CD8-positive, alpha-beta memory T cell (primary cell): ENCODE results near the gene SPRYD7. TPM values are rescaled to one million over a fixed set of nuclear protein-coding genes. Genes with fewer than 3 reads are reported as not detected.

Experiments used
- CTCF ChIA-PET: fragments of 350-600 bp; sonication (Branson Sonifier 250); formaldehyde crosslinking; loops from one replicate; lab custom pipeline; 2021; ENCODE audit warnings: antibody characterized with exemption; lab: Charles Lee
- POLR2A ChIA-PET: fragments of 350-600 bp; sonication (Branson Sonifier 250); formaldehyde crosslinking; loops from one replicate; lab custom pipeline; 2021; ENCODE audit warnings: antibody characterized with exemption; lab: Charles Lee
- DNase-seq, 5 donors: peaks; one replicate each; pipeline versions ENCODE4 v3.0.0 to v3.0.0-alpha.2; 2020 to 2022; ENCODE audit warnings: mixed read lengths in 1 of 5
- H3K27ac ChIP-seq: one replicate; pipeline ENCODE4 v1.7.0; 2013; ENCODE audit warnings: low read depth, mild to moderate bottlenecking, low read length, moderate library complexity
- H3K27me3 ChIP-seq: 2 replicates; pipeline ENCODE4 v1.7.0; 2013; ENCODE audit warnings: low read length, mild to moderate bottlenecking; ENCODE audit not compliant: insufficient read depth, poor library complexity, severe bottlenecking
- H3K36me3 ChIP-seq: 2 replicates; pipeline ENCODE4 v1.7.0; 2013; ENCODE audit warnings: mild to moderate bottlenecking, low read length, moderate library complexity; ENCODE audit not compliant: insufficient read depth
- H3K4me1 ChIP-seq: 2 replicates; pipeline ENCODE4 v1.7.0; 2013; ENCODE audit warnings: mild to moderate bottlenecking, low read length, moderate library complexity; ENCODE audit not compliant: insufficient read depth
- H3K4me3 ChIP-seq: 2 replicates; pipeline ENCODE4 v1.7.0; 2013; ENCODE audit warnings: mild to moderate bottlenecking, low read length
- H3K9me3 ChIP-seq: 2 replicates; pipeline ENCODE4 v1.7.0; 2013; ENCODE audit warnings: mild to moderate bottlenecking, low read length
- H3K27ac Mint-ChIP-seq, 8 donors: one replicate each; pipeline ENCODE4 v1.8.0; 2020 to 2021; ENCODE audit warnings: mixed read lengths in 8 of 8, mild to moderate bottlenecking in 6 of 8, inconsistent platforms in 3 of 8, moderate library complexity in 3 of 8
- H3K27me3 Mint-ChIP-seq, 2 donors: one replicate each; pipeline ENCODE4 v1.8.0; 2020 to 2021; ENCODE audit warnings: mixed read lengths in 2 of 2, mild to moderate bottlenecking in 1 of 2, moderate library complexity in 1 of 2
- H3K36me3 Mint-ChIP-seq, 3 donors: one replicate each; pipeline ENCODE4 v1.8.0; 2020 to 2021; ENCODE audit warnings: mixed read lengths in 3 of 3, inconsistent platforms in 1 of 3, mild to moderate bottlenecking in 1 of 3
- H3K4me1 Mint-ChIP-seq, 3 donors: one replicate each; pipeline ENCODE4 v1.8.0; 2020 to 2021; ENCODE audit warnings: mixed read lengths in 3 of 3, inconsistent platforms in 1 of 3, mild to moderate bottlenecking in 1 of 3
- H3K4me3 Mint-ChIP-seq, 7 donors: one replicate each; pipeline ENCODE4 v1.8.0; 2020 to 2021; ENCODE audit warnings: mixed read lengths in 7 of 7, mild to moderate bottlenecking in 6 of 7, moderate library complexity in 4 of 7, inconsistent platforms in 2 of 7
- H3K9me3 Mint-ChIP-seq, 5 donors: one replicate each; pipeline ENCODE4 v1.8.0; 2020 to 2022; ENCODE audit warnings: mixed read lengths in 5 of 5, mild to moderate bottlenecking in 3 of 5, moderate library complexity in 2 of 5, inconsistent platforms in 1 of 5
- polyA plus RNA-seq: library from polyadenylated mRNA; unstranded; fragments of 300-500 nt; fragmentation: Illumina TruSeq; gene quantifications from one replicate; pipeline ENCODE4 v1.2.3, GENCODE V29; 2021
- total RNA-seq, 2 experiments: library from RNA; stranded (reverse); gene quantifications; one replicate each; pipeline ENCODE4 v1.2.3, GENCODE V29; 2021

SPRYD7 gene
- total and polyA plus RNA-seq, 3 experiments from 2014 or later: 3.4 to 10.1 (median 8.8) TPM

GRCh38 chr13:49938921-49939320 lies 2.8 kb upstream of the SPRYD7 start:
- H3K9me3 Mint-ChIP-seq: peaks cover 0 to 1% (median 0%) of the 10 kb centered on the region in 5 donors
- no peaks in the 10 kb centered on the region for H3K36me3 ChIP-seq
- H3K27me3 Mint-ChIP-seq: peaks cover 0 to 4% of the 10 kb centered on the region in 2 donors
- CTCF ChIA-PET: no interaction called here
- no peak overlapping the region for H3K27ac ChIP-seq
- H3K9me3 ChIP-seq: no peaks in the 10 kb centered on the region
- H3K4me1 ChIP-seq: peaks cover 14% of the 10 kb centered on the region
- peaks cover 0 to 11% (median 0%) of the 10 kb centered on the region in 3 donors for H3K36me3 Mint-ChIP-seq
- H3K27ac Mint-ChIP-seq: no peak overlapping the region
- no peaks in the 10 kb centered on the region for H3K27me3 ChIP-seq
- DNase-seq: no peak
- POLR2A ChIA-PET: no interaction called here
- peak overlapping the region in 1 of 7 donors; percentile 86 for H3K4me3 Mint-ChIP-seq
- no peak overlapping the region for H3K4me3 ChIP-seq
- H3K4me1 Mint-ChIP-seq: peaks cover 13 to 26% (median 13%) of the 10 kb centered on the region in 3 donors

GRCh38 chr13:49938314-49938713 lies 2.2 kb upstream of the SPRYD7 start:
- H3K4me3 Mint-ChIP-seq: peak overlapping the region in 3 of 7 donors; percentile 9 to 86 (median 47)
- ChIA-PET POLR2A (no interaction called here), CTCF (no interaction called here)
- H3K9me3 ChIP-seq: no peaks in the 10 kb centered on the region
- no peak overlapping the region for H3K27ac Mint-ChIP-seq
- H3K4me3 ChIP-seq: no peak overlapping the region
- H3K9me3 Mint-ChIP-seq: peaks cover 0 to 1% (median 0%) of the 10 kb centered on the region in 5 donors
- H3K27ac ChIP-seq: no peak overlapping the region
- H3K36me3 ChIP-seq: no peaks in the 10 kb centered on the region
- H3K36me3 Mint-ChIP-seq: peaks cover 0 to 11% (median 0%) of the 10 kb centered on the region in 3 donors
- no peak for DNase-seq
- no peaks in the 10 kb centered on the region for H3K27me3 ChIP-seq
- H3K4me1 Mint-ChIP-seq: peaks cover 13 to 31% (median 13%) of the 10 kb centered on the region in 3 donors
- H3K4me1 ChIP-seq: peaks cover 14% of the 10 kb centered on the region
- peaks cover 0 to 4% of the 10 kb centered on the region in 2 donors for H3K27me3 Mint-ChIP-seq

GRCh38 chr13:49936968-49937273 lies 781 bp upstream of the SPRYD7 start:
- CTCF ChIA-PET: interaction anchor here (0.9 to 1.4 kb wide), 11 partner anchors 9 to 1115 kb away, joined by 3 to 9 read pairs (median 4); partner anchors contain the start of genes KPNA3 and TRIM13
- H3K9me3 Mint-ChIP-seq: peaks cover 0 to 1% (median 0%) of the 10 kb centered on the region in 5 donors
- no peaks in the 10 kb centered on the region for H3K36me3 ChIP-seq
- POLR2A ChIA-PET: interaction anchor here (1.1 to 1.5 kb wide), 5 partner anchors 60 to 1516 kb away, joined by 4 to 8 read pairs (median 6); partner anchors contain the start of genes INTS6, KPNA3 and TRIM13
- peak overlapping the region in 5 of 8 donors; percentile 35 to 89 (median 81) for H3K27ac Mint-ChIP-seq
- DNase-seq: no peak
- H3K4me3 ChIP-seq: peak overlapping the region; percentile 88
- H3K27me3 ChIP-seq: no peaks in the 10 kb centered on the region
- H3K4me1 ChIP-seq: peaks cover 14% of the 10 kb centered on the region
- H3K9me3 ChIP-seq: no peaks in the 10 kb centered on the region
- H3K27ac ChIP-seq: peak overlapping the region; percentile 39
- H3K4me3 Mint-ChIP-seq: peak overlapping the region; percentile 91 to 98 (median 93)
- H3K4me1 Mint-ChIP-seq: peaks cover 17 to 41% (median 17%) of the 10 kb centered on the region in 3 donors
- peaks cover 0 to 2% of the 10 kb centered on the region in 2 donors for H3K27me3 Mint-ChIP-seq
- peaks cover 0 to 11% (median 2%) of the 10 kb centered on the region in 3 donors for H3K36me3 Mint-ChIP-seq

DNA sequence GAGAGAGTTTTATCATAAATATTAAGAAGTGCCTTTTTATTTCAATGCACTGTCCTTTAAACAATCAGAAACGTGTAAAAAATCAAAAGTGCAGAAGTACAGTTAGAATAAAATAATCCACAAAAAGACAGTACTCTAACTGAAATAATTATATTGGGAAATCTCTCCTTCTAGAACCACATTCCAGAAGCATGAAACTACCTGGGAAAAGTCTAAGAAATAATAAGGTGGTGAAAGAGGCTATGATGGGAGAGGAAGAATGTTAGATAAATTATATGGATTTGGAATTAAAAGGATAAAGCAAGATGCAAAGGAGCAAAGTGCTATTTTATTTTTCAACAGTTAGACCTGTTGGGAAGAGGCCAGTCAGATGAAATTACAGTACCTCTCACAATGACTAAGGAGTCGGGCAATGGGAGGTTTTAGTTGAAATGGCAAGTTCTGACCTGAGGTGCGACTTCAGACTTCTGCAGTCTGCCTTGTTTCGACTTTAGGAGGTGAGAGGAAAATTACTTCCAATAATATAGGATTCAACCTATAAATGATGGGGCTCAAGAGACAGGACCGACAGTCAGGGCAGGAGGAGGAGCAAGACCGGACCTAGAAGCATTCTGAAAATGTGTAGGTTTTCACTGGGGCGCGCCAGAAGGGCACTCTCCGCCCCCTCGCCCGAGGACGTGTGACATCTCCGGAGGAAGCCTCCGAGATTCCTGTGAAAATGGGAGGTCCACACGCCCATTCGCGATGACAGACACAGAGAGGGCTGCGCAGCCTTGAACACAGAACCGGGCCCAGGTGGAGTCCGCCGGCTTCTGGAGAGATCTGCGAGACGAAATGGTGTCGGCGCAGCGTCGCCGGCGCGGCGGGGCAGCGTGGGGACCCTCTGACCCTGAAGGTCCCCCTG lies 717 bp downstream of the SPRYD7 start:
- H3K27me3 Mint-ChIP-seq: no peaks in the 10 kb centered on the region
- peak overlapping the region; percentile 51 for H3K27ac ChIP-seq
- H3K9me3 Mint-ChIP-seq: peaks cover 0 to 1% (median 0%) of the 10 kb centered on the region in 5 donors

GRCh38 chr13:49933511-49933910 lies 2.6 kb downstream of the SPRYD7 start:
- Mint-ChIP-seq H3K4me3 (peak overlapping the region in 1 of 7 donors; percentile 53), H3K27me3 (no peaks in the 10 kb centered on the region), H3K36me3 (peaks cover 0 to 20% (median 2%) of the 10 kb centered on the region in 3 donors), H3K9me3 (peaks cover 0 to 1% (median 0%) of the 10 kb centered on the region in 5 donors), H3K4me1 (peaks cover 17 to 41% (median 17%) of the 10 kb centered on the region in 3 donors), H3K27ac (no peak overlapping the region)
- Histone ChIP-seq H3K9me3 (no peaks in the 10 kb centered on the region), H3K27me3 (no peaks in the 10 kb centered on the region), H3K36me3 (no peaks in the 10 kb centered on the region), H3K4me3 (no peak overlapping the region), H3K27ac (no peak overlapping the region), H3K4me1 (peaks cover 14% of the 10 kb centered on the region)
- ChIA-PET CTCF (no interaction called here), POLR2A (interaction anchor here (0.7 kb wide), 2 partner anchors 91 to 216 kb away, joined by 3 read pairs; no protein-coding TSS in a partner anchor)
- no peak for DNase-seq

More for the DNA sequence above, 717 bp downstream of the SPRYD7 start:
- H3K4me1 Mint-ChIP-seq: peaks cover 17 to 41% (median 17%) of the 10 kb centered on the region in 3 donors
- Histone ChIP-seq H3K36me3 (no peaks in the 10 kb centered on the region), H3K27me3 (no peaks in the 10 kb centered on the region), H3K9me3 (no peaks in the 10 kb centered on the region), H3K4me3 (peak overlapping the region; percentile 88), H3K4me1 (peaks cover 14% of the 10 kb centered on the region)
- peak; percentile 17 to 58 (median 22) for DNase-seq
- CTCF ChIA-PET: interaction anchor here (1.0 to 1.4 kb wide), 10 partner anchors 8 to 976 kb away, joined by 3 to 9 read pairs (median 6); partner anchors contain the start of genes KPNA3 and TRIM13
- peak overlapping the region; percentile 55 to 94 (median 84) for H3K27ac Mint-ChIP-seq
- peaks cover 0 to 15% (median 2%) of the 10 kb centered on the region in 3 donors for H3K36me3 Mint-ChIP-seq
- POLR2A ChIA-PET: interaction anchor here (0.5 to 1.5 kb wide), 6 partner anchors 39 to 1518 kb away, joined by 3 to 8 read pairs (median 5); partner anchors contain the start of genes INTS6, KPNA3 and TRIM13
- H3K4me3 Mint-ChIP-seq: peak overlapping the region; percentile 91 to 98 (median 93)

DNA sequence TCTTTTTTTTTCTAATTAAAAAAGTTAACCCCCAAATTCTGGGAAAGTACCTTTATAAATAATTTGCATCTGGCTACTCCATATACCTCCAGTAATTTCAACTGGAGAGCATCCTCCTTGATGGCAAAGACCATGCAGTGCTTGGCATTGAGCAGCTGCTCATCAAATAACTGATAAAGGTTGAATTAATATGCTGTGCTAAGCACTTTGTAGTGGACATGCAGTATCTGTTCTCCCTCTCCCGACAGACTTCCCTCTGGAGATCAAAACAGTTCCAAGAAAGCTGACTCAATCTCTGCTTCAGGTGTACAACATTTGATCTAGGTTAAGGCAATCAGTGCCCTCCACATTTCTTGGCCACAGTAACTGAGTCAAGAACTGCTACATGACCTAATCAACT lies 3.3 kb downstream of the SPRYD7 start:
- ChIA-PET POLR2A (no interaction called here), CTCF (no interaction called here)
- H3K9me3 Mint-ChIP-seq: peaks cover 0 to 1% (median 0%) of the 10 kb centered on the region in 5 donors

DNA sequence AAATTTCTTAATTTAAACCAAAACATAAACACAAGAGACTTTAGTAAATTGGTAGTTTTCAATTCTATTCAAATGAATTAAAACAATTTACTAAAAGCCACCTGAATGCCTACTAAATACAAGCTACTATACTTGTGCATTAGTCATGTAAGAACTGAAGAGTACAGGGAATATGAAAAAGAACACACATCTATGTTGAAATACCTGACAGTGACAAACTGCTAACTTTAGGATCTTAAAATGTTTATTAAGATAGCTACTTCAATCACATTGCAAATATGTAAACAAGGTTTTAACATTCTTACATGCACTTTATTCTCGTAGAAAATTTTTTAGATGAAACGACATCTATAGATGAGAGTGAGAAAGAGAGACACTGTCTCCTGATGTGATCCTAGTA lies 4.1 kb downstream of the SPRYD7 start:
- Histone ChIP-seq H3K27ac (no peak overlapping the region), H3K9me3 (no peaks in the 10 kb centered on the region), H3K36me3 (no peaks in the 10 kb centered on the region), H3K4me1 (peaks cover 10% of the 10 kb centered on the region), H3K4me3 (no peak overlapping the region), H3K27me3 (no peaks in the 10 kb centered on the region)
- no peaks in the 10 kb centered on the region for H3K27me3 Mint-ChIP-seq
- no peak overlapping the region for H3K27ac Mint-ChIP-seq
- H3K9me3 Mint-ChIP-seq: peaks cover 0 to 1% (median 0%) of the 10 kb centered on the region in 5 donors
- ChIA-PET POLR2A (no interaction called here), CTCF (no interaction called here)
- DNase-seq: no peak
- peaks cover 17 to 37% (median 17%) of the 10 kb centered on the region in 3 donors for H3K4me1 Mint-ChIP-seq
- peaks cover 0 to 28% (median 2%) of the 10 kb centered on the region in 3 donors for H3K36me3 Mint-ChIP-seq
- peak overlapping the region in 1 of 7 donors; percentile 13 for H3K4me3 Mint-ChIP-seq

More for the DNA sequence above, 3.3 kb downstream of the SPRYD7 start:
- Histone ChIP-seq H3K36me3 (no peaks in the 10 kb centered on the region), H3K4me1 (peaks cover 14% of the 10 kb centered on the region), H3K4me3 (no peak overlapping the region), H3K27me3 (no peaks in the 10 kb centered on the region), H3K9me3 (no peaks in the 10 kb centered on the region), H3K27ac (no peak overlapping the region)
- Mint-ChIP-seq H3K36me3 (peaks cover 0 to 23% (median 2%) of the 10 kb centered on the region in 3 donors), H3K27me3 (no peaks in the 10 kb centered on the region), H3K27ac (no peak overlapping the region), H3K4me3 (peak overlapping the region in 1 of 7 donors; percentile 53), H3K4me1 (peaks cover 17 to 41% (median 17%) of the 10 kb centered on the region in 3 donors)
- no peak for DNase-seq
